ENCODE data around the gene RAB11FIP2.

The RAB11FIP2 gene

DNA sequence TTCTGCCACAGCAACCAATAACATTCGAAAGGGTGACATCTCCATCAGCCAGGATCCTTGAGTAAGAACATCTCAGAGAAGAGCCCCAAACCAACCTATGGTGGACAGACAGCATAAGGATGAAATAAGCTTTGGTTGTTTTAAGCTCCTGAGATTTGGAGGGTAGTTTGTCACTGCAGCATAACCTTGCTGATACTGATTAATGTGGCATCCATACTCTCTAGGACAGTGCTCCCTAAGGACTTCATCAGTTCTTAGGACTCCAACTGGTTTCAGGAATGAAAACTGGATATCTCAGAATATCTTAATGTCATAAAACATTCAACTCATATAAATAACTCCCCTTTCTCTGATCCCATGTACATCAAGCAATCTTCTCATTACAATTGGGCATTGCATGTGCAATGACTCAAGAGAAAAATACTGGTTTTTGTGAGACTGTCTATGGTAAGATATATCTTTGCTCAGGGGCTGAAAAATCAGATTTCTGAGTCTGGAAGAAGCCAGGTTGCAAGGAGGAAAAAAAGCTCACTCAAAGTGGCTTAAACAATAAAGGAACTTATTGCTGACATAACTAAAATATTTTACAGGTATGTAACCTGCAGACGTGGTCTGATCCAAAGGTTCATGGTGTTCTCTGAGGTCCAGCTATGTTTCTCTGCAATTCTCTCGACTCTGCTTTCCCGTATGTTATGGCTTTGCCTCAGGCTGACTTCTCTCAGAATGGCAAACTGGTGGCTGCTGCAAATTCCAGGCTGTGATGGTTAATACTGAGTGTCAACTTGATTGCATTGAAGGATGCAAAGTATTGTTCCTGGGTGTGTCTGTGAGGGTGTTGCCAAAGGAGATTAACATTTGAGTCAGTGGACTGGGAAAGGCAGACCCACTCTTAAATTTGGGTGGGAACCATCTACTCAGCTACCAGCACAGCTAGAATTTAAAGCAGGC lies 65.7 kb downstream of the RAB11FIP2 start:
- DNase-seq, result no peak

DNA sequence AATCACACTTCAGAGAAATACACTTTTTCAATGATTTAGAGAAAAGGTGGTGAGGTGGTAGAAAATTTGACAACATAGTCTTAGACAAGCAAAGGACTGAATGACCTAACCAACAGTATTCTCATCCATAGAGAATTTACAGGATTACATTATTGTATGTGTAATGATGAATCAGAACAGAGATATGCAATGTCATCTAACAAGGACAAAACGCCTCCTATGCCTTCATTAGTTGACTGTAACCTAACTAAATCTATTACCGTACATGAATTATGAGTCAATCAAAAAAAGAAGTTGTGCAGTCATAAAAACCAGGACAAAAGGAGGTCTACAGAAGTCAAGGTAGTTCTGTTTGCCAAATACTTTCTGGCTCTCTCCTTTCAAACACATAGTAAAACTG lies 66.5 kb downstream of the RAB11FIP2 start:
- no peak for DNase-seq

- no peak for DNase-seq
These were observed 74.4 kb downstream of the RAB11FIP2 start for GRCh38 chr10:117972168-117972837.

GRCh38 chr10:117970962-117971361 lies 75.8 kb downstream of the RAB11FIP2 start:
- DNase-seq, result no peak

DNA sequence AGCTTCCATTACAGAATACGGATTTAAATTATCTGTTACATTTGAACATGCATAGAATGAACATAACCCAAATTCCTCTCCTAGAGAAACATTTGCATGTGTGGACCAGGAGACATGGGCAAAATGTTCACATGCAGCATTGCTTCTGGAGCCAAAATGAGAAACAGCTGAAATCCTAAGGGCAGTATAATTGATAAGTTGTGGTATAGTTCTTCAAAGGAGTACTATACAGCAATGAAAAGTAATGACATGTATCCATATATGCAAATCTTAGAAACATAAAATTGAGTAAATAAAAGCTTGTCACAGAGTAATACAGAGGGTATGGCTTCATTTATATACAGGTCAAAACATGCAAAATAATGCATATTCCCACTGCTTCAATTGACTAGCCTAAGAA lies 77.1 kb downstream of the RAB11FIP2 start:
- DNase-seq, result no peak

DNA sequence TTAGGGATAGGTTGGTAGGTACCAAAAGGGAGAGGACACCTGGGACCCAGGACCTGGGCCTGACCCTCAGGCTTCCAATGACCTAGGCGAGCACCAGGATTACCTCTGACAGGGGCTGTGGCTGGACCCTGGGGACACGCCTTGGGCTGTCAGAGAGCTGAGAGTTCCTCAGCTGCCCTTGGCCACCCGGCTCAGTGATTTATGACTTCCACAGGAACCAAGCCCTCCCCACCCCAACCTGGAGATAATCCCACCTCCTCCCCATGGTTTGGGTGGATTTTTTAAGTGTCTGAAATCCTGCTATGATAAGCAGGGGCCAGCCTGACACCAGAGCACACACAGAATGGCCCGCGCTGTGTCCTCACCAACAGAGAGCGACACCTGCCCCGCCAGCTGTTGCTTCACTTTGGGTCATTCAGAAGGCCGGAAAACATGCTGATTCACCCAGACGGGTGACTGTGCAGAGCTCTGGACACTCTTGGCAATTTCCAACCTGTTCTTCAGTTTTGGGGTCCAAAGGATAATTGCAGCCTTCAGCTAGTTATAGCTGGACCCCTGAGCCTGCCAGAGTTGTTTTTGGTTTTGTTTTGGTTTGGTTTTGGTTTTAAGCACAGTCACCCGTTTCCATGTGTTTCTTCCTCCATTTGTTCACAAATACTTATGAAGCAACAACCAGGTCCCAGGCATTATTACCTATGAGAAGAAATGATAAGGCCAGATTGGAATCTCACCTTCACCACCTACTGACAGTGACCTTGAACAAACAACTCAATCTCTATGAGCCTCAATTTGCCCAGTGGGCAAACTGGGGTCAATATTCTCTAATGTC lies 78.2 kb downstream of the RAB11FIP2 start:
- no peak for DNase-seq

DNA sequence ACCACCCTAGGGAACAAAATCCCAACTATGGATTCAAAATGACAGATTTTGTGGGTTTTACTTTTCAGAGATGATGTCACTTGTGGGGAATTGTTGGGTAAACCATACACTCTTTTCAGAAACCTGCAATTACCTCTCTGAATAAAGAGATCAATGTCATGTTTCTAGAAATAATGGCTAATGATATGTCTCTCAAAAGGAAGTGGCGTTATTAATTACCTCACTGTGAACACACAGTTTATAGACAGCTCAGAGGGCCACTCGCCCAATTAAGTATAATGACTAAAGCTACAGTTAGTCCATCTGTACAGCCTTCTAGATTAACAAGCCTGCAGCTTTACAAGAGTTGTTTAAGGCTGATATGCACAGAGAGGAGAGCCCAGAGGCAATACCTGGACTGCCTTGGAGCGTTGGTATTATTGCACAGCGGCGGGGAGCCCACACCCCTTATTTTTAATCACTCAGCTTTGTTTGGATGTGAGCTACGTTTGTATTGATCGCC lies 79.5 kb downstream of the RAB11FIP2 start:
- DNase-seq, result no peak

GRCh38 chr10:117965984-117966383 lies 80.8 kb downstream of the RAB11FIP2 start:
- no peak for DNase-seq

GRCh38 chr10:117964536-117964935 lies 82.2 kb downstream of the RAB11FIP2 start:
- DNase-seq, result no peak

GRCh38 chr10:117960345-117960935 lies 86.3 kb downstream of the RAB11FIP2 start:
- no peak for DNase-seq

GRCh38 chr10:117956972-117957371 lies 89.8 kb downstream of the RAB11FIP2 start:
- no peak for DNase-seq

GRCh38 chr10:117955176-117955575 lies 91.6 kb downstream of the RAB11FIP2 start:
- no peak for DNase-seq
